COR-L47 (cell line): Measurements from ENCODE around the gene KANSL1L.
"Not testable (repeated sequence)": the region's sequence is repeated elsewhere in the genome, so short reads cannot be mapped to it uniquely, and the experiment has no call there.

ENCODE experiments used
- DNase-seq: peaks from one replicate; lab custom pipeline; 2025; lab: John Stamatoyannopoulos, UW

Gene KANSL1L, protein sequence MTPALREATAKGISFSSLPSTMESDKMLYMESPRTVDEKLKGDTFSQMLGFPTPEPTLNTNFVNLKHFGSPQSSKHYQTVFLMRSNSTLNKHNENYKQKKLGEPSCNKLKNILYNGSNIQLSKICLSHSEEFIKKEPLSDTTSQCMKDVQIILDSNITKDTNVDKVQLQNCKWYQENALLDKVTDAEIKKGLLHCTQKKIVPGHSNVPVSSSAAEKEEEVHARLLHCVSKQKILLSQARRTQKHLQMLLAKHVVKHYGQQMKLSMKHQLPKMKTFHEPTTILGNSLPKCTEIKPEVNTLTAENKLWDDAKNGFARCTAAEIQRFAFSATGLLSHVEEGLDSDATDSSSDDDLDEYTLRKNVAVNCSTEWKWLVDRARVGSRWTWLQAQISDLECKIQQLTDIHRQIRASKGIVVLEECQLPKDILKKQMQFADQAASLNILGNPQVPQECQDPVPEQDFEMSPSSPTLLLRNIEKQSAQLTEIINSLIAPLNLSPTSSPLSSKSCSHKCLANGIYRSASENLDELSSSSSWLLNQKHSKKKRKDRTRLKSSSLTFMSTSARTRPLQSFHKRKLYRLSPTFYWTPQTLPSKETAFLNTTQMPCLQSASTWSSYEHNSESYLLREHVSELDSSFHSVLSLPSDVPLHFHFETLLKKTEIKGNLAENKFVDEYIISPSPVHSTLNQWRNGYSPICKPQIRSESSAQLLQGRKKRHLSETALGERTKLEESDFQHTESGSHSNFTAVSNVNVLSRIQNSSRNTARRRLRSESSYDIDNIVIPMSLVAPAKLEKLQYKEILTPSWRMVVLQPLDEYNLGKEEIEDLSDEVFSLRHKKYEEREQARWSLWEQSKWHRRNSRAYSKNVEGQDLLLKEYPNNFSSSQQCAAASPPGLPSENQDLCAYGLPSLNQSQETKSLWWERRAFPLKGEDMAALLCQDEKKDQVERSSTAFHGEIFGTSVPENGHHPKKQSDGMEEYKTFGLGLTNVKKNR

DNA sequence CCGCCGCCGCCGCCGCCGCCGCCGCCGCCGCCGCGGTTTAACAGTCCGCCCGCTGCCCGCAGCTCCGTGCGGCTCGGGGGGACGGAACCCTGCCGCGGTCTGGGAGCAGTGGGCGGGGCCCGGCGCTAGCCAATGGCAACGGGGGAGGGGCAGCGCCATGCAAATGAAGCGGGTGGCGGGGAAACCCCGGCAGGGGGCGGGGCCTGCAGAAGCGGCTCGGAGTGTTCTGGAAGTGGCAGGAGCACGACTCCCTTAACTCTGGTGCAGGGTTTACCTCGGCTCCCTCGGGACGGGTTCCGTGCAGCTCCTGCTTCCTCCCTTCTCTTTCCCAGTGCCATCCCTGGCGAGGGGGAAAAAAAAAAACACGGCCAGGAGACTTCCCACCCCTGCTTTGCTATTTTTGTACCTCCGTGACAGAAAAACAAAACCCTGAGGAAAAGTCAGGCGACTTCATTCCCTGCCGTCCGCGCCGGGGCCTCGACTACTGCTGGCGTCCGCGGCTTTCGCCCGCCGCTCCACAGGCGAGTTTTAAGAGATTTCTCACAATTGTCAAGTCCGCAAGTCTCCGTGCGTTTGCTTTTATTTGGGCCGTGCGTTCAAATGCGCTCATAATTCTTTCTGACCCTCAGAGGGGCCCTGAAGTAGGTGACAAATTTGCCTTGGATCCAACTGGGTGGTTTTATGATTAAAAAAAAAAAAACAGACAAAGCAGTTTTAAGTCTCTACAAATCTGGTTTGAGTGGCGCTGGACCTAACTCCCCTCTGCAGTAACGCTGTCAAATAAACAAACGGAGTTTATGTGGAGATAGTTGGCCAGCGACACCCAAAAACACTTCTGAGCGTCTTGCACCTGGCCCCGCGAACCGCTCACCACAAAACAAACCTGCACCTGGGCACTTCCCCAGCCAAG lies at the start of gene KANSL1L:
Gene KANSL1L, minus strand, starts transcription at position 101 of the 910 bp plus-strand sequence. CDS start 16,827 bp downstream, outside the sequence.
- peak; percentile 99 for DNase-seq

- no peak for DNase-seq
Observed at GRCh38 chr2:210215120-210215519, 43.9 kb upstream of the KANSL1L start.

DNA sequence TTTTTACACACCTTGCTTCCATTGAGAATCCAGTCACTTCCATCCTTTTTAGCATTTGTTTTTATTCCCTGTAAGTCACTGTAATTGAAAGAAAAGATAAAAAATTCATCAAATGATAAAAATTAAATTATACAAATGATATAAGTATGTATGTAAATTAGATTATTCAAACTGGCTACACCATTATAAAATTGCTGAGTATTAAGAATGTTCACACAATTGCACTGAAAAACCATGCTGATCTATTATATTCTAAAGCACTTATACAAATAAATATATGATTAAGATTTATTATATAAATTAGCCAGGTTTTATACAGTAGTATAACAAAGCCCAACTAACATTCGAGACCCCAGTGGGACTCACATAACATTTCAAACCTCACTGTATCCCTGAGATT lies 39.0 kb upstream of the KANSL1L start:
- DNase-seq: no peak

DNA sequence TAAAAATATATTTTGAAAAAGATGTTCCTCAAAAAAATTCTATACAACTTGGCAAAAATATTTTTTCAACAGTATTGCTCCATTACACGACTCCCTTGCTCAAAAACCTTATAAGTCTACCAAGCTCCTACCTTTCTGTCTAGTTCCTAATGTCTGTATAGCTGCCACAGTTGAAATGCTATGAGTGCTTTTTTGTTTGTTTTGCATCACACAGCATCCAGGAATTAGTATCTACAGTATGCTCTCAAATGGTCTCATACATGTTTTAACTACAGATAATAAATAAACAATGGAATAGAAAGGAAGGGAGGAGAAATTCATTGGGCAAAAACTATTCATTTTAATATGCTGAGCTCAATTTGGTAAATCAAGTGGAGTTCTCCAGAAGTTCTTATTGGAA lies 36.7 kb upstream of the KANSL1L start:
- no peak for DNase-seq

DNA sequence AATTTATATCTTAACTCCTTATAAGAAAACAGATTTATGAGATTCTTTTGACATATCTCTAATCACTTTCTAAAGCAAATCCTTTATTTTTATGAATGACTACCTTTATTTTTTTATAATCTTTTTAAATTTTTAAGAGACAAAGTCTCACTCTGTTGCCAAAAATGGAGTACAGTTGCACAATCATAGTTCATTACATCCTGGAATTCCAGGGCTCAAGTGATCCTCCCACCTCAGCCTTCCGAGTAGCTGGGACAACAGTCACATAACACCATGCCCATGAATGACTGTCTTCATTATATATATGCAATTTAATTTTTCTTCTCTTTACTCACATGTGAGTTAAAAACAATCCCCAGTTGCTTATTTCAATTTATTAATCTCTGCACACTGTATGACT lies 32.3 kb upstream of the KANSL1L start:
- DNase-seq: no peak

DNA sequence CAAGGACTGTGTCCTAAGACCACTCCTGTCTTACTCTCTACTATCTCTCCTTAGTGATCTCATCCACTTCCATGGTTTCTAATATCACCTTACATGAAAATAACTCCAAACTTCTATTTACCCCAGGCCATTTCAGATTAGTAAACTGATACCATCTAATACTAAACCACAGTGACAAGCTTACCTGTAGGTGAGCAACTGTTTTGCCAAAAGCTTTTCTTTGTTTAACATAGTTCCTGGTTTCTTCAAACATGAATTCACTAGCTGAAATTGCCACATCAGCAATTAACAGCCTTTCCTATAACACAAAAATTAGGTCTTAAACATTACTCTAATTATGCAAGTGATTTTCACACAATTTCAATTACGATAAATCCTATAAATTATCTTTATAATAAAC lies 31.9 kb upstream of the KANSL1L start:
- no peak for DNase-seq

DNA sequence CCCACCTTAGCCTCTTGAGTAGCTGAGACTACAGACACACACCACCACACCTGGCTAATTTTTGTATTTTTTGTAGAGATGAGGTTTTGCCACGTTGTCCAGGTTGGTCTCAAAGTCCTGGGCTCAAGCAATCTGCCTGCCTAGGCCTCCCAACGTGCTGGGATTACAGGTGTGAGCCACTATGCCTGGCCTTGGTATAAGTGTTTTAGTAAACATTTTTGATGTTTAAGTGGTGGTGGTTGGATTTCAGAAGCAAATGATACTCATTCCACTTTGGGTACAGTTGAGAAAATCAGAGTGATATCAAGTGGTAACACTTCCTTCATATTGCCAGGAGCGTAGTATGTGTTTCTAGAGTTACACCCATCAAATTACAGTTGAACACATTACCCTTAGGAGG lies 28.6 kb upstream of the KANSL1L start:
- no peak for DNase-seq

- DNase-seq: peak; percentile 4
Observed at GRCh38 chr2:210199186-210199765, 28.1 kb upstream of the KANSL1L start.

DNA sequence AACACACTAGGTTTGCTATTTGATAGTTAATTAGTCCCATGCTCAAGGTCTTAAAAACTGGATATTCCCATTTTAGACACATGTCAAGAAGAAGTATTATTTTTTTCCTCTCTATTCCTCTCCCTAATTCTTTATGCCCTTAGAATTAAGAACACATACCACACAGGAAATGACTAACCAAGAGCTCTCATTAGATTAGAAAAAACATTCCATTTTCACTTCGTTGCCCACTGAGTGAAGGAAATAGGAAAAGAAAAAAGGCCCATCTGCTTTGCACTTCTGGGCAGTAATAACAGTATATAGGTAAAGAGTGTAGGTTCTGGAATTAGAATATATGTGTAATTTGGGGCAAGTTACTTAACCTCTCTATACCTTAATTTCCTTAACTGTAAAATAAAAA lies 27.1 kb upstream of the KANSL1L start:
- DNase-seq: no peak

DNA sequence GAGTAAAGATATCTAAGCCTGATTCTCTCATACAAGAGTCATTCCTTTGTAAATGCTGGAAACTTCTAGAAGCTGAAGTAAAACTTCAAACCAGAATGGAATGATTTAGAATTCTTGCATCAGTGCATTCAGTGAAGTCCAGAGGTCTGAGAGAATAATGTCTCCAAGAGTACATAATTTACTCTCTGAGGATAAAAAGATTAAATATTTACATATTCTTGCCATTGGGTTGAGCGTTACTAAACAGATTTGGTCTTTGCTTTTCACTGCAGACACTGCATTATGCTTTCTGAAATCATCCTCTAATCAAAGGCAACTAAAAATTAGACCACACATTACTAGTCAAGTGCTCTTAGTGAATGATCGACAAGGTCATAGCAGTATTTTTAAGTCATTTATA lies 26.5 kb upstream of the KANSL1L start:
- no peak for DNase-seq

GRCh38 chr2:210195101-210195852 lies 24.1 kb upstream of the KANSL1L start:
- DNase-seq: peak; percentile 44

GRCh38 chr2:210190345-210190744 lies 19.1 kb upstream of the KANSL1L start:
- DNase-seq: no peak

- DNase-seq: no peak
Observed at GRCh38 chr2:210189452-210190138, 18.4 kb upstream of the KANSL1L start.

- DNase-seq: no peak
Observed at GRCh38 chr2:210188755-210189154, 17.5 kb upstream of the KANSL1L start.

GRCh38 chr2:210188190-210188589 lies 17.0 kb upstream of the KANSL1L start:
- DNase-seq: no peak

DNA sequence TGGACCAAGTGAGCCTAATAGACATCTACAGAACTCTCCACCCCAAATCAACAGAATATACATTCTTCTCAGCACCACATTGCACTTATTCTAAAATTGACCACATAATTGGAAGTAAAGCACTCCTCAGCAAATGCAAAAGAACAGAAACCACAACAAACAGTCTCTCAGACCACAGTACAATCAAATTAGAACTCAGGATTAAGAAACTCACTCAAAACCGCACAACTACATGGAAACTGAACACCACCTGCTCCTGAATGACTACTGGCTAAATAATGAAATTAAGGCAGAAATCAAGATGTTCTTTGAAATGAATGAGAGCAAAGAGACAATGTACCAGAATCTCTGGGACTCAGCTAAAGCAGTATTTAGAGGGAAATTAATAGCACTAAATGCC lies 12.7 kb upstream of the KANSL1L start:
- not testable (repeated sequence) for DNase-seq

DNA sequence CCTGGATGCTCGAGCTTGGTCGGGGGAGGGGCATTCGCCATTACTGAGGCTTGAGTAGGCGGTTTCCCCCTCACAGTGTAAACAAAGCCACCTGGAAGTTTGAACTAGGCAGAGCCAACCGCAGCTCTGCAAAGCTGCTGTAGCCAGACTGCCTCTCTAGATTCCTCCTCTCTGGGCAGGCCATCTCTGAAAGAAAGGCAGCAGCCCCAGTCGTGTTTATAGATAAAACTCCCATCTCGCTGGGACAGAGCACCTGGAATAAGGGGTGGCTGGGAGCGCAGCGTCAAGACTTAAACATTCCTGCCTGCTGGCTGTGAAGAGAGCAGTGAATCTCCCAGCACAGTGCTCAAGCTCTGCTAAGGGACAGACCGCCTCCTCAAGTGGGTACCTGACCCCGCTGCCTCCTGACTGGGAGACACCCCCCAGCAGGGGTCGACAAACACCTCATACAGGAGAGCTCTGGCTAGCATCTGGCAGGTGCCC lies 10.4 kb upstream of the KANSL1L start:
- DNase-seq: peak; percentile 25

GRCh38 chr2:210181033-210181605 lies 9.9 kb upstream of the KANSL1L start:
- DNase-seq: not testable (repeated sequence)

DNA sequence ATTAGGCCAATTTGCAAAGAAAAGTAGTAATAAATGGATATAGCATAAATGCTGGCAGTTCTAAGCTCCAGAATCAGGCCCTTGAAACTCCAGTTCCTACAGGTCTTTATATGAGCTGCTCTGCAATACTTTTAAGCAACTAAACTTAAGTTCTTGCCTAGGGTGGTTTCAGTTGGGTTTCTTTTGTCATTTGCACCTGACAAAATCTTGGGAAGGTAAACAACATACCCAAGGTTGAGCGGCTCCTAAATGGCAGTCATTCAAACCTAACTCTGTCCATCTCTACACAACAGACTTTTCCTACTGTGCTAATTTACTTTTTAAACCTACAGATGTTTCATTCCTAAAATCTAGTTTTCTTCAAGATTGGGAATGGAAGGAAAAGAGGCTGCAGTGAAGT lies 9.3 kb upstream of the KANSL1L start:
- DNase-seq: no peak
